Activated naive CD4-positive, alpha-beta T cell treated with Interleukin-2 at 50 U/mL for 16 hours (primary cell): ENCODE measurements around the gene HOXC13.

ENCODE experiments used
- DNase-seq: peaks from one replicate; pipeline ENCODE4 v3.0.0-alpha.2; 2020

Gene HOXC13

DNA sequence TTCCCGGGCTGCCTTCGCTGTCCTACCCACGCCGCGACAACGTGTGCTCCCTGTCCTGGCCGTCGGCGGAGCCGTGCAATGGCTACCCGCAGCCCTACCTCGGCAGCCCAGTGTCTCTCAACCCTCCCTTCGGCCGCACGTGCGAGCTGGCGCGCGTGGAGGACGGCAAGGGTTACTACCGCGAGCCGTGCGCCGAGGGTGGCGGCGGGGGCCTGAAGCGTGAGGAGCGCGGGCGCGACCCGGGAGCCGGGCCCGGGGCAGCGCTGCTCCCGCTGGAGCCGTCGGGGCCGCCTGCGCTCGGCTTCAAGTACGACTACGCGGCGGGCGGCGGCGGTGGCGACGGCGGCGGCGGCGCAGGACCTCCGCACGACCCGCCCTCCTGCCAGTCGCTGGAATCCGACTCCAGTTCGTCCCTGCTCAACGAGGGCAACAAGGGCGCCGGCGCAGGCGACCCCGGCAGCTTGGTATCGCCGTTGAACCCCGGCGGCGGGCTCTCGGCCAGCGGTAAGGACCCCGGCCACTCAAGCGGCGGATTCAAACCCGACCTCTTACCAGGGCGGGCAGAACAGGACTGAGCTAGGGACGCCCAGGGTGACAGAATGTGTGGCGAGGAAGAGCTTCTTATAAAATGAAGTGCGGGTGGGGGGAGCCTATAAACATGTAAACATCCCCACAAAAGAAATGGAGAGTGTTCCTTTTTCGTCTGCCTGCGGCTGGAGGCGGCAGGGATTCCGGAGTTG lies 16.6 kb downstream of the HOXC13 start:
- no peak for DNase-seq

DNA sequence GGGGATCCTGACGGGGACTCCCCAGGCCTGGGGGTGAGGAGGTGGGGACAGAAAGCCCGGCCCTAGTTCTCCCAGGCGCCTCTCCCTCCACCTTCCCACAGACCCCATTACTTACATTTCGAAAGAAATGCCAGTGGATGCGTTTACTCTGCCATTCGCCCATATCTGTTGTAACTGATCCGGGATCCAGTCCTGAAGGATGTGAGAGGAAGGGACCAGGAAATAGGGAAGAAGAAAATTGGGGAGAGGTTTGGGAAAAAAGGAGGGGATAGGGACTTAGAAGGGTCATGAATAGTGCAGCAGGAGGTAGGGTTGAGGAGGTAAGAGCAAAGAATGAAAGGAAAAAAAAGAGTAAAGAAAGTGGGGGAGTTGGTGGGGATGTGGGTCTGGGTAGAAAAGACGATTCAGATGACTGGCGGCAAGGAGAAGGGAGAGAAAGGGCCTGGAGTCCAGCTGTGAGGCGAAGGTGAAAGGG lies 17.2 kb downstream of the HOXC13 start:
- no peak for DNase-seq

DNA sequence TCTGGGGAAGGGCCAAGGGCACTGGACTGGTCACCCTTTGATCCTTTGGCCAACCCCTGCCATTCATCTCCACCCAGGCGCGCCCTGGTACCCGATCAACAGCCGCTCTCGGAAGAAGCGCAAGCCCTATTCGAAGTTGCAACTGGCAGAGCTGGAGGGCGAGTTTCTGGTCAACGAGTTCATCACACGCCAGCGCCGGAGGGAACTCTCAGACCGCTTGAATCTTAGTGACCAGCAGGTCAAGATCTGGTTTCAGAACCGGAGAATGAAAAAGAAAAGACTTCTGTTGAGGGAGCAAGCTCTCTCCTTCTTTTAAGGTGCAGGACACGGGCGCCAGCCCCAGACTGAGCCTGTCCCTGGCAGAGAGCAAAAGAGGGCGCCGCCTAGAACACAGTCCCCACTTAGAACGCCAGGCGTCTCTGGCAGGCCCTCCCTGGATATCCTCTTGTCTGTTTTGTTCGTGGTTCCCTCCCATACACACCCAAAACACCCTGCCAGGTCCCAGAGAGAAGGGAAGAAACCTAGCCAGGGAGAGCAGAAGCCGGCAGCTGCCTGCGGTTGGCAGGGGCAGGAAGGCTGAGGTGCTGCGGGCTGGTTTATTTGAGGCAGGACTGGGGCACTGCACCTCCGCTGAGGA lies 17.7 kb downstream of the HOXC13 start:
- DNase-seq: no peak

DNA sequence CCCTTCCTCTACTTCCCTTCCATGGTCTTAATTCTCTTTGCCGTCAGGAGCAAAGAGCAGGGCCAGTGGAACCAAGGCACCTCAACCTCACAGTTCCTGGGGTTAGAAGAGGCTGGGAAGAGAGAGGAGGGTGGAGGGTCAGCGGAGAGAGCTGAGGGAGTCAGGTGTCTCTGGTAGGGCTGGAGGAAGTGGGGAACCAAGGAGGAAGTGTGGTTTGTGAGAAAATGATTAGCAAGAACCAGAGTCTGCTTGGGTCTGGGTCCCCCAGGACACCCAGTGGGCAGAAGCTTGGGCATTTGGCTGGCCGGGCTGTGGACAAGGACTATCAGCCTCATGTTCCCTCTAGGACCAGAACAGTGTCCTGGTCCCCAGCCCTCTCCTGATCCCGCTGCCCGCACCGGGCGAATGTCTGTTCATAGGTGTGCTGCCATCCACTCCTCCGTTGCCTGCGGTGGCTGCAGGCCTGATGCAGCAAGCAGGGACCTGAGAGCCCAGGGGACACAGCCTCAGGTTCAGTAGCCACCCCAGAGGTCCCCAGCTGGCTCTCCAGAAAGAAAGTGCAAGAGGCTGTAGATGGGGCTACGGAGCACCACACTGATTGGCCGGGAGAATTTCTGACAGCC lies 18.4 kb downstream of the HOXC13 start:
- no peak for DNase-seq

DNA sequence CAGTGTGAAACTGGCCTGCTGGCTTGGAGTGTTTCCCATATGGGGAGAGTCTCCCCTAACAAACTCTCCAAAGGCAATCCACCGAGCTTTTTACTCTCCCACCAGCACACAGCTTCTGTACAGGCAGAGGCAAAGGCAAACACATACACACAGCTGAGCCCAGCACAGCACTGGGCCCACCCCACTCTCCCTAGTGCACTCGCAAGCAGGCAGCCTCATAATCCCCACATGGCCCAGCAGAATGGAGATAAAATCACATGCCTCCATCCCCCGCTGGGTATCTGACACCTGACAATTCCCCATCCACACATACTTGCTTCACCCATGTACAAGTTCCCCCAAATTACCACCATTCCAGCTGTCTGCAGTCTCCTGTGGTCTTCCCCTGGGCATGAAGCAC lies 19.5 kb downstream of the HOXC13 start:
- no peak for DNase-seq

DNA sequence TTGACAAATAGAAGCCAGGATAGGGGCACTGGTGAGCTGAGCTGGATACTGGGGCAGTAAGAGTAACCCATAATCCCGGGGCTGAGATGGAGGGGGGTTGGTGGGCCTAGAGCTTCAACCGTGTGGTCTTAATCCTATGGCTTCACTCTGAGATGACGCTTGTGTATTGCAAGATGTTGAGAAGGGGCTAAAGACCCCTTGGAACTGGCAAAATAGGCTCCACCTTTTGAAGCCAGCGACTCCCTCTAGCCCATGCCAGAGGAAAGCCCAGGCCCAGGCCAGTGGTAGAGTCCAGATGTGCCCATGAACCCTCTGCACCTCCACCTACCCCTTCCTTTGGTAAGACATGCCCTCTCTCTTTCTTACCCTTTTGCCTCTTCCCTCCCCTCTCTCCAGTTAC lies 20.7 kb downstream of the HOXC13 start:
- no peak for DNase-seq

DNA sequence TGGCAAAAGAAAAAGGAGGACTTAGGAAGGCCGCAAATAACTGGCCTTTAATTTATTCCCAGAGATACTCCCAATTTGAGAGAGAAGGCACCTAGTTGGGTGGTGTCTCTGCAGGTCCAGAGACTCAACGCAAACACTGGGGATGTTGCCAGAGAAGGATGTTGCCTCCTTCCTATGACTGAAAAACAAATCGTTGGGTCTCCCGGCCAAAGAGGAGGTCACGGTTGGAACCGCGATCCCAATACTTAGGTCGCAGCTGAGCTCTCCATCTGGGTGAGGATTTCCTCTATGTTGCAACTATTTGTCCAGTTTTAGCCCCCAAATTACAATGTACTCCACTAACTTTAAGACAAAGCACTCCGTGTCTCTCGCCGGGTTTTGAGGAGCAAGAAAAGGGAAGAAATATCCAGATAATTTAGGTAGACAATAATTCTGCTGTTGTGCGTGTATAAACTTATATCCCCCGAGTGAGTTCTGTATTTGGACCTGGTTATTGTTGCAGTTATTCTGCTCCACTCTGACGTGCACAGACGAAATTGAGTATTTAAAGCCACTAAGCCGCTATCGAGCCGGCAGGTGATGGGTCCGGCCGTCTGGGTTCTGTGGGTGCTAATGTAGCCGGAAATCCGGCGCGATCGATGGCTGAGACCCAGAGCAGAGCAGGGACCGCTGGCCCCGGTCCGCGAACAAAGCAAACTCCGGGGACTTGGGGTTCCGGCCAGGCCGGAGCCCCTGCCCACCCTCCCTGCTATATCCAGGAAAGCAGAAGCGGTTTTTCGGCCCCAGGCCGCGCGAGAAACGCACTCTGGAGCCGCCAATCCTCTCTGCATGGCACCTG lies 21.8 kb downstream of the HOXC13 start:
- no peak for DNase-seq

DNA sequence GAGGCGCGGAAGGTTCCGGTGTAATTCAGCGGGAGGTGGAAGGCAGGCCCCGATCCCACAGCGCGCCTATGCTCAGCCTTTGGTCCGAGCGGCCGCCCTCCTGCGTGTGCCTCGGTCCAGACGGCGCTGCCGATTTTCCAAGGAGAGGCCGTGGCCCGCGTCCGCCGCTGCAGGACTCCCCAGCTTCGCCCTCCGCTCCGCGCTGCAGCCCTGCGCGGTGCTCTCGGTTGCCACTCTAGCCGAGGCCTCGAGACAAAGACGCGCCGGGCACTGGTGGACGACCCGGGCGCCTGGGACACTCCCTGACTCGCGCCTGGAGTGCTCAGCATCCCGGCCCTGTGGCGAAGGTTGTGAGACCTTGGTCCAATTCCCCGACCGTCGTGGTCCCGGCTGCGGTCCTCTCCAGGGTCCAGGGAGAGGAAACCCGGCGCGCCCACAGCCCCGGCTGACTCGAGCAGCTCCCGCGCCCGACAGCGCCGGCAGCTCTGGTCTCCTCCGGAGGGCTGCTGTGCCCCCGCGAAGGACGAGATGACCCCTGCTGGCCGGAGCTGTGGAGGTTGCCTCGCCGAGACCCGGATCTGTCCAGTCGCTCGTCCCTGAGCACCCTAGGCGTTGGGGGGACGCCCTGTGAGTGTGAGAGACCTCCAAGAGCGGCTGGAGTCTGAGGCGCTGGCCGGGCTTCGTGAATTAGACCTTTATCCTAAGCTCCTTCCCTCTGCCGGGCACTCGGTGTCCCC lies 22.6 kb downstream of the HOXC13 start:
- no peak for DNase-seq

DNA sequence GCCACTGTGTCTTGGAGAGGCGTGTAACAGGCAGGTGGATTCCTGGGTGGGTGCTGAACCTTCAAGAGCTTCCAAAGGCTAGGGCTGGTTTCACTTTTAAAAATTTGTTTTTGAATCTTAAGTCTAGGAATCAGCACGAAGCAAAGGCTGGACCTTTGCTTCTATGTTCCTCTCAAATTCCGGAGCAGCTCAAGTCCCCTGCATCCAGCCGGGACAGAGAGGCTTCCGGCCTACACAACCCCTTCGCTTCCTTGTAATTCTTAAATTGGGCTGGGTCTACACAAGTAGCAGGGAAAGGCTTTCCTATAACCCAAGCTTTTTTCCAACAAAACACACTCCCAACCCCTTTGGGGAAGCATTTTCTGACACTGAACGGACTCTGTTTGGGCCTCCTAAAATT lies 24.4 kb downstream of the HOXC13 start:
- no peak for DNase-seq

DNA sequence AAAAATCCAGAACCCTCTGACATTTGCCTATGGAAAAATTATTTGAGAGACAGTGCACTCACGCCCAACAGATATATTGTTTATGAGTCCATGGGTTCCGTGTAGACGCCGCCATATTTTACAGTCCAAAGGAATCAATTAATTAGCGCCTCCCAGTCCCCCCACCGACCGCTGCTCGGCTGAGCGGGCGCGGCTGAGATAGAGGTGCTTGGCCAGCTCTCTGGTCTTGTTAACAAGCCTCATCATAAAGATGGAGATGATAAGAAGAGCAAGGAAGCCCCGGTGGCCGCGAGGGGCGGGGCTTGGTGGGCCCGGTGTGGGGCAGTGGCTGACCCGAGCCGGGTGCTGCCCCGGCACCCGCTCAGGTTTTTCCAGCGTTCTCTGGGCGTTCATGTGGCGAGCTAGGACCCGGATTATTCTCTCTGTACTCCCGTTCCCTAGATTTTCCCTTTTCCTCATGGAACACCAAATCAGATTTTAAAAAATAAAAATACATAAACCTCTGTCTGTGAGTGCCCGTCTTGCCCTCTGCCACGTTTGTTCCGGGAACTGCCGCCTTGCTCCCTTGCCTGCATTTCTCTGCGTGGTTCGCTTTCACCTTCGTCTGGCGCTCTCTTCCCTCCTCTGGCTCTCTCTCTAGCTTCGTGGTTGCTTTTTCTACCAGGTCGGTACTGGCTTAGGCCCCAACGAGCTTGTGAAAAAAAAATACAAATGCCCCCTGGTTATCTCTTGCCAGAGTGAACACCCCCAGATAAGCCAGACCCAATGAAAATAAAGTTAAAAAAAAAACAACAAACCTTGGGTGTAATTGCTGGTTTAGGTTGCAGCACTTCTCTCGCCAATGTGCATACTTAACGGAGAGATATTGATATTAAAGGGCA lies 25.0 kb downstream of the HOXC13 start:
- DNase-seq: no peak

DNA sequence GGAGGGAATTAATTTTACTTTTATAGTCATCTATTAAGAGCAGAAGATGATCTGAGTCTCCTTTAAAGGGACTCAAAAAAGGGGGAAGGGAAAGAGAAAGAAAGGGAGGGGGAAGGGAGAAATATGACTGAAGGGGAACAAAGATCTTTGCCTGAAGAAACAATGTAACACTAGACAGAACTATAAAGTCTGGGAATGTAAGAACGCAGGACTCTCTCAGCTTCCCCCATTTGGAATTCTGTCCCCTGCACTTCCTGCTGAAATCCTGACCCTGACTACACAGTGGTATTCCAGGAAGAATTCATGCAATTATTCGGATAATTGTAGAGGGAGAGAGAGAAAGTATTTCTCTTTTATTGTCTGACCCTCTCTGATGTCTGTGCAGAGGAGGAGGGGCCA lies 25.7 kb downstream of the HOXC13 start:
- DNase-seq: no peak

DNA sequence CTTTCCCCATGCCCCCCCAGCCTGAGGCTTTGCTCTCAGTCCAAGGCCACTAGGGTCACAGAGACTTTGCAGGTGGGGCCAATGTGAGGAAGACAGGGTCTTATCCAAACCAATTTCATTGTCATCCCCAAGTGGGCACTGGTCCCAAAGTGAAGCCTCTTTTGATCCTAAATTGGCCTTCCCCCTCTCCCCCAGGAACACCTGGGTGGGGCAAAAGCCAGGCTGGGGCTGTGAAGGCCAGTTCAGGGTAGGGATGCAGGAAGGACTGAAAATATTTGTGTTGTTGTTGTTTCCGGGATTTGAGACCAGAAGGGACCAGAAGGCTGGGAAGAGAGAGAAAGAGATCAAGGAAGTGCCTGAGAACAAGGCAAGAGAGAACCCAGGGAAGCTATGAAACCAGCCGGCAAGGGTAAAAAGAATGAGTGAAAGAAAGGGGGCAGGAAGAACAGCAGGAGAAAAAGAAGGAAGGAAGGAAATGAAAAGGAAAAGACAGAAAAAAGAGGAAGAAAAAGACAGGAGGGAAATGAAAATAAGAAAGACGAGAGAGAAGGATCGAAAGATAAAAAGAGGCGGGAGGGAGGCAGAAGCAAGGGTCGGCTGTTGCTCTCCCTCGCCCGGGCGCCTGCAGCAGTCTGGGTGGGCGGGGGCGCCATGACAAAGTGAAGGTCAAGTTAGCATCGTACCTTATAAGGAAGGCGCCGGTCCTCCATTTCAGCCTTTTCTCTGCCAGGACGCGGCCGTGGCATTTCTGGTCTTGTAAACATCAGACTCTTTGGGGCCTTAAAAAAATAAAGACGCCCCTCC lies 26.9 kb downstream of the HOXC13 start:
- DNase-seq: no peak

DNA sequence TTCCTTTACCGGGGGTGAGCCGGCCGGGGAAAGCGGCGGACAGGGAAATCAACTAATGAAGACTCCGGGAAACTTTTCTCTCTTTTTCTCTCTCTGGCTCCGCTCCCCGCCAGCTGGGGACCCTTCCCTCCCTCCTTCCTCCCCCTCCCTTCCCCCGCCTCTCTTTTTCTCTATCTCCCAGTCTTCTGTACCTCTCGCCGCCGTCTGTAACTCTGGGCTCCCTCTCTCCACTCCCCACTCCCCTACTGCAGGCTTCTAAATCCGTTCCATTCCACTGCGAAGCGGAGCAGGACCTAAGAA lies 27.4 kb downstream of the HOXC13 start:
- no peak for DNase-seq

DNA sequence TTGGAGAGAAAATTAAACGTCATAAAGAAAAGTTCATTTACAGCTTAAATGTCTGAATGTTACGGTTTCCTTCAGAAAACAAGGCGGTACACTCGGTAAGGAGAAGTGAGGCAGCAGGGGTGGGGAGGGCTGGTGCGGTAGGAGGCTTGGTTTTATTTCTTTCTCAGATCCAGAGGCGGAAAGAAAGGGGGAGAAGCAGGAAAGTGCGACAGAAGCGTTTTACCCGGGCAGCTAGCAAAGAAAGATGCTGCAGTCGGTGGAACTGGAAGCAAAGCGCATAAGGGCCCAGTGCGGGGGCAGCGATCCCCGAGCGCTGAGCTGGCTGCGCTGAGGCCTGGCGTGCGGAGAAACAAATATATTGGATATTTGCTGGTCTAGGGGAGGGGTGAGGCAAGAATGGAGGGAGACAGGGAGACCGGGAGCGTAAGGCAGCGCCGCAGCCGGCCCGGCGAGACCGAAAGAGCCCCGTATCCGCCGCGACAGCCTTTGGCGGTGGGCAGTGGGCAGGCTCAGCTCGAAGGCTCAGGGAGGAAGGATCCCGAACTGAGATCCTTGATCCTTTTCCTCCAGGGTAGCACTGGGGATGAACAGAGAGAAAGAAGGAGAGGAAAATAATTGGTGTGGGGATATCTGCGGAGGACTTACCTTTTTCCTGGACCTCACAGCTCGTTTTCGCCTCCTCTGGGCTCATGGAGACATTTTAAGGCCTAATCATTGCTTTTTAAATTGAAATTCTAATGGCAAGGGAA lies 27.9 kb downstream of the HOXC13 start:
- DNase-seq: no peak

DNA sequence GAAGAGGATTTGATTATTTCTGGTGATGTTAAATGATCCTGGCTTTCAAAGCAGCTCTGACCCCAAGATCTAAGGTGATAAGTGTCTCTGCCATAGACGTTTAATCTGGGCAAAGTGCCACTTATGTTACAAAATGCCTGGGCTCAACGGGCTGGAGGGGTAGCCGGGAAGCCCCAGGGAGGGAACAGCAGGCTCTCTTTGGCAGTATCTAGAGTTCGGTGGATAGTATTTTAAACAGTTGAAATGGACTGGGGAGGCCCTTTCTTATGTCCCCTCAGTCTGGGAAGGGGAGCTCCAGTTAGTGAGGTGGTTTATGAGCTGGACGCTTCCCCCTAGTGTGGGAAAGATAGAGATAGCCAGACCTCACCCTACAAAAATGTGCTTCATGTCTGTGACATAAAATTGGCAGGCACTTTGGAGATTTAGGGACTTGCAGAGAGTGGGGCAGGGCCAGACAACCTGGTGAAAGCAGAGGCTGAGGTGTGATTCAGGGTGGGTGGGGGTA lies 28.8 kb downstream of the HOXC13 start:
- no peak for DNase-seq

DNA sequence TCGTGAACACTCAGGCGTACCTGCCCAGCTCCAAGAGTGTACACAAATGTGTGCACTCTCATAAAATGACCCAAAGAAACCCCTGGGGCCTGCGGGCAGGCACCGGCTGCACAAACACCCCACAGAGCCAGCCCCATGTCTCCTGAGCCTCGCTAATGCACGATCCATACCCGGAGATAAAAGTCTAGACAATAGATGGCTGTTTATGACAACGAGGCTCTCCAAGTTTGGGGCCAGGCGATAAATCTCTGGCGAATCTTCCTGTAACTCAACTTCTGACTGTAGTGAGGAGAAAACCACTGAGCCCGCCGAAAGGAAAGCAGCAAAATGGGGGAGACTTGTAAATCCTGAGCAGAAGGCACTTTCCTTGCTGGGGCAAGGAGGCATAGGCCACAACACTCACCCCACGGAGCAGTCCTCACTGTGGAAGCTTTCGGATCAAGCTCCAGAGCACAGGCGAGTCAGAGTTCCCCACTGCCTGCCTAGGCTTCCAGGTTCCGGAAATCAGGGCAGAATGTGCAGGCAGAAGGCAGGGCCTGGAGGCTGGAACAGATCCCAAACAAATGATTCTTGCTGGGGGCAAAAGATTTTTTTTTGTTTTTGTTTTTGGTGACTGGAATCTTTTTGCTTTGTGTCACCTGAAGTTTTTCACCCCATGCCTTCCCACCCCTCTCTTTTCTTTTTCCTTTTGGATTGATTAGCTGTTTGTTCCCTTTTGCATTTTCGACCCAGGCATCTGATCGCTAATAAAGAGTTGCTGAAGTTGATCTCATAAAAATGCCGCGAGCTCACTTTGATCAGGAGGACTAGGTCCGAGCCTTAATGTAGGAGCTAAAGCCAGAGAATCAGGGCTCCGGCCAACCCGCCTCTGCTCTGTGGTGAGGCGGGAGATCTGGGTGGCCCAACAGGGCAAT lies 29.8 kb downstream of the HOXC13 start:
- no peak for DNase-seq

DNA sequence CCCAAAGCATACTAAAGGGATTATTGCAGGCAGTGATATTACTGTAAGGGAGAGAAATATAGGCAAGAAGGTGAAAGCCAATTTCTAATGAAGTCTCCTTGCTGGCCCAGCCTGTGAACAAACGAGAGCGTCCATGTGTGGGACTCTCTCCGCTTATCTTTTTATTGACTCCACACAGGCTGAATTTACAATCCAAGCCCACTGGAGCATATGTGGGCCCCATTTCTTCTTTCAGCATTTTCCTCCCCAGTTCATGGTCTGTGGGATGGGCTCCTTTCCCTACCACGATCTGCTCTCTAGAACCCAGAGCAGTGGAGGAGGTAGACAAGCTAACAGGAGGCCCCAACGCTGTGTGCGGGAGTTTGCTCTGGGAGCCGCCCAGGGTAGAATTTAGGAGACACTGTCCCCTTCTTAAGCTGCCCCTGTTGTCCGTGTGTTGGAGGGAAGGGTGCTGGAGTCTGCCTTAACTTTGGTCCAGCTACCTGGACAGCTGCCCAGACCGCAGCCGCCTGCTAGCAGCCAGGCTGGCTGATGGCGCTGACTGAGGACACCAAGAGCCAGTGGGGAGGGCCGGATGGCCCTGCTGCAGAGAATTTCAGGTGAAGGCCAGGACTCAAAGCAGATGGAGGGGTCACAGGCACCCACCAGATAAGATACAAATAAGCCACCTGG lies 31.1 kb downstream of the HOXC13 start:
- DNase-seq: no peak

DNA sequence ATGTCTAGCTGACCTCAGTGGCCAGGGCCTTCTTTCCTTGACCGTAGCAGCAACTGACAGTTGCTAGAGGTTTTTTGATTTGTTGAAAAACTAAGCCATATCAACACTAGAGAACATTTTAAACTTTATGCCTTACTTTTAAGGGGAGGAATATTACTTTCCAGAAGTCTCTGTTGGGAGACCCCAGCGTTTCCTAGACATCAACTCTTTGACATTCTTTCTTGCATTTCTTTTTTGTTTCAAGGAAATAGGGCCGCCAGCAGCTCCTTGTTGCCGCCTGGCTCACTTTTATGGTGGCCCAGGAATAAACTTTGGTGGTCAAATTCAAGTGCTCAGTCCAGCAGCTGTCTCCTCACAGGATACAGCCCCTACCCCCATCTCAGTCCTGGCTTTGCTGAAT lies 31.8 kb downstream of the HOXC13 start:
- no peak for DNase-seq
